SK-N-MC (cell line): ENCODE measurements around the gene PKMYT1.

Experiments
- EZH2 ChIP-seq: fragments of 200-600 bp; sonication (generic); IDR thresholded peaks from one replicate; pipeline ENCODE4 v1.6.1; 2017; ENCODE audit warnings: antibody characterized with exemption
- POLR2AphosphoS5 ChIP-seq: IDR thresholded peaks from 2 replicates; pipeline ENCODE4 v1.6.1; 2012; ENCODE audit warnings: mild to moderate bottlenecking, low read depth, low read length, borderline replicate concordance

DNA sequence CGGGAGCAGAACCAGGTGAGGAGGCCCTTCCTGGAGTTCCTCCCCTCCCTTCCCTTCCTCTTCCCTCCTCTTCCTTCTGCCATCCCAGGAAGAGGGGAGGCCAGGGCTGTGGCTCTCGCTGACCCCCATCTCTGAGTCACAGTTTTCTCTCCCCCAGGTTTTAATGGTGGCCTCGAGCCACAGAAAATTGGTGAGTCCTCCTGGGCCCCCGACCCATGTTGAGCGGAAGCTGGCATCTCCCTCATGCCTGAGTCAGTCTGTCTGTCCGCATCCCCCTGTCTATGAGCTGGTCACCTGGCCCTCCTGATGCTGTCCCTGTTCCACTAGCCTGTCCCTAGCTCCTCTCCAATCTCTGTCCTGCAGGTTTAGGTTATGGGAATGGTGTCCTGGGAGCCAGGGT is 19.7 kb upstream of the PKMYT1 start:
- TF ChIP-seq EZH2 (no peak), POLR2AphosphoS5 (no peak)
